ENCODE measurements around the gene DDIT4L. TPM values are rescaled to one million over a fixed set of nuclear protein-coding genes. Genes with fewer than 3 reads are reported as not detected.

The DDIT4L gene
- total RNA-seq, 1 donor from 2014 or later: 4.3 TPM

GRCh38 chr4:100177855-100178254 lies 12.4 kb downstream of the DDIT4L start:
- no peak for TF ChIP-seq CTCF (conservative IDR thresholded peaks at IDR 0.05; ENCODE audit: low read depth, low read length)
- DNase-seq (ENCODE audit: low read depth): no peak
- no peak overlapping the region for H3K4me3 ChIP-seq (ENCODE audit: low read depth, low read length)

DNA sequence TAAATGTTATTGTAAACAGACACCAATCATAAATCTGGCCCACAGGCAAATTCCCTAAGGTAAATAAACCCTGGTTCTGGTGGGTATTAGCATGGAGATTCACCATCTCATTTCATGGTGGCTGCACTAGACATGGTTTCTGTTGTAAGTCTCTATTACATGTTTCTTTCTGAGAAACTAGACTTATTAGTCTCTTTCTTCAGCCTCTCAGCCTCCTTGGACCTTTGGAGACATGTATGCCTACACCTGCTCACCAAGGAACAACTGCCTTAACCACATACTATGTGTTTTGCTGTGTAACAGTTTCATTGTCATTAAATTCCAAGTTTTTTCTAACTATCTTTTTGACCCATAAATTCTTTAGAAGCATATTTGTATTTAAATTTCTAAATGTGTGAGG lies 13.1 kb downstream of the DDIT4L start:
- no peak overlapping the region for H3K4me3 ChIP-seq (ENCODE audit: low read depth, low read length)
- TF ChIP-seq CTCF (conservative IDR thresholded peaks at IDR 0.05; ENCODE audit: low read depth, low read length): no peak
- DNase-seq (ENCODE audit: low read depth): no peak

DNA sequence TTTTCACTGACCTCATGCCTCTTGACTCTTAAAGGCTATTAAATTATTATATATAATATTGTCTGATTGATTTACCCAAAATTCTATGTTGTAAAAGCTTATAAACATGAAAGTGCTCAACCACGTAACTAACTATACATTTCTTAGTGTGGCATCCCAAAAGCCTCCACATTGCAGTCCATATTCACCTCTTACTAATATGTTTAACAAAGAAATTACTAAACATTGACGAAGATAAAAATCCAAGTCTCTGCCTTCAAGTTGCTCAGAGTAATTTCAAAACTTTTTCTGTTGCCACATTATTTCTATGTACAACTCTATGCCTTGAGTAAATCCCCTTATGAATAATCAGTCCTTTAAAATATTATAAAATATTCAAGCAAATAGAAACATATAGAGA lies 14.4 kb downstream of the DDIT4L start:
- H3K4me3 ChIP-seq (ENCODE audit: low read depth, low read length): no peak overlapping the region
- no peak for TF ChIP-seq CTCF (conservative IDR thresholded peaks at IDR 0.05; ENCODE audit: low read depth, low read length)
- DNase-seq (ENCODE audit: low read depth): no peak

GRCh38 chr4:100174985-100175383 lies 15.3 kb downstream of the DDIT4L start:
- DNase-seq (ENCODE audit: low read depth): no peak
- TF ChIP-seq CTCF (conservative IDR thresholded peaks at IDR 0.05; ENCODE audit: low read depth, low read length): no peak
- H3K4me3 ChIP-seq (ENCODE audit: low read depth, low read length): no peak overlapping the region

GRCh38 chr4:100170986-100171385 lies 19.3 kb downstream of the DDIT4L start:
- DNase-seq (ENCODE audit: low read depth): no peak
- no peak overlapping the region for H3K4me3 ChIP-seq (ENCODE audit: low read depth, low read length)
- TF ChIP-seq CTCF (conservative IDR thresholded peaks at IDR 0.05; ENCODE audit: low read depth, low read length): no peak

DNA sequence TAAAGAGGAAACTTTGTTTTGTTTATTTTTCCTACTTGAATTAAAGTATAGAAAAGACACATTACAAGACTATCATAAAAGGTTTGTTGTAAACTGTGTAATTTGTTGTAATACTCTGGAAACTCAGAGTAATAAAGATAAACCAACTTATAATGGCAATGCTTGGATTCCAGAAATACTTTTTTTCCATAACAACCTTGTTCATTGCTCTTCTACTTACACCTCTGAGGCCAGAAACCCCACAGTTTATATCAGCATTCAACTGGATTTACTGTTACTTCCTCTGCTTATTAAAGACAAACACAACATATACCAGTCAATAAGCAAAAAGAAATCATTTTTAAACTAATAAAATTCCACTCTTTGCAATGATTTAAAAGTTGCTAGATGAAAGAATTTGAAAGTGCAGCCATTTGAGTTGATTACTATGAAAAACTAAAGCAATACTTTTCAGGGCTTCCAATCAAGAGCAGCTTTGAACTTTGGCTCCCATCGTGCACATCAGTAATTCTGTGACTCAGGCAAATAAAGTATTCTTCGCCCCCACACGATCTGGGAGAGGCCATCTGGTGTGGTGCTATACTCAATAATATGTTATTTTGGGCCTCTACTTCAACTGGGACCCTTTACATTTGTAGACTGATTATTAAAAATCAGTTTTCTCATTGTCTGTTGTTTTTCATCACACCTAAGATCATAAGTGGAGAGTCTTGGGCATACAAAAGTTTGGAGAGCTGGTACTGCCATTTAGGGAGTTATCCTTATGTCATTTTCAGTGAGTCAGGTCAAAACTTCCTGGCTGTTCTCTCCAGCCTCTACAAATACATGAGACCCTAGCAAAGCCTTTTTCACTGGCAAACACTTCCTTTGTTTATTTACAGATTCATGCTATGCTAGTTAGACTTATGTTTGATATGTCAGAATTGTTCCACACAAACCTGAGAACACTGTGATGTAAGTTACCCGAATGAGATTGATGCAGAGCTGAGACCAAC lies 20.5 kb downstream of the DDIT4L start:
- no peak overlapping the region for H3K4me3 ChIP-seq (ENCODE audit: low read depth, low read length)
- no peak for DNase-seq (ENCODE audit: low read depth)

More for the DNA sequence above, 20.5 kb downstream of the DDIT4L start:
- TF ChIP-seq CTCF (conservative IDR thresholded peaks at IDR 0.05; ENCODE audit: low read depth, low read length): no peak
